GM12873 (cell line): ENCODE results near the gene KRTAP4-3.

ENCODE experiments used
- CTCF ChIP-seq: IDR thresholded peaks from 2 replicates; pipeline ENCODE4 v1.5.1; 2012; ENCODE audit warnings: low read depth, mild to moderate bottlenecking, moderate library complexity, low read length, control low read depth; ENCODE audit not compliant: insufficient read depth; ENCODE audit errors: missing control alignments

Gene KRTAP4-3

GRCh38 chr17:41168121-41168520 is at the start of gene KRTAP4-3:
KRTAP4-3 (minus strand) TSS chr17:41168221; CDS start chr17:41168172, 49 bp downstream.
- TF ChIP-seq CTCF = no peak

- TF ChIP-seq CTCF = no peak
Measured at GRCh38 chr17:41215681-41216080, 47.7 kb upstream of the KRTAP4-3 start.

- no peak for TF ChIP-seq CTCF
Measured at GRCh38 chr17:41212524-41213169, 44.6 kb upstream of the KRTAP4-3 start.

- TF ChIP-seq CTCF = no peak
Measured at GRCh38 chr17:41211845-41212466, 43.9 kb upstream of the KRTAP4-3 start.

- TF ChIP-seq CTCF = no peak
Measured at GRCh38 chr17:41199421-41200078, 31.5 kb upstream of the KRTAP4-3 start.

- no peak for TF ChIP-seq CTCF
Measured at GRCh38 chr17:41196068-41196467, 28.0 kb upstream of the KRTAP4-3 start.

- TF ChIP-seq CTCF = no peak
Measured at GRCh38 chr17:41190328-41190727, 22.3 kb upstream of the KRTAP4-3 start.
